B cell (primary cell): ENCODE results near the gene ABL1. TPM values are rescaled to one million over a fixed set of nuclear protein-coding genes. Genes with fewer than 3 reads are reported as not detected.

Source experiments
- ATAC-seq: fragments of 200-7000 bp; cut with Tn5 transposase; one replicate; pipeline ENCODE4 v1.10.0; 2021; ENCODE audit warnings: low read depth, mild to moderate bottlenecking, moderate number of reproducible peaks, moderate library complexity
- CTCF ChIA-PET: fragments of 350-600 bp; sonication (Branson Sonifier 250); formaldehyde crosslinking; loops from one replicate; lab custom pipeline; 2021; ENCODE audit warnings: antibody characterized with exemption, inconsistent platforms; lab: Charles Lee
- POLR2A ChIA-PET: fragments of 350-600 bp; sonication (Branson Sonifier 250); formaldehyde crosslinking; loops from one replicate; lab custom pipeline; 2021; ENCODE audit warnings: antibody characterized with exemption; lab: Charles Lee
- DNase-seq: peaks from one replicate; pipeline ENCODE4 v3.0.0; 2013
- H2AFZ ChIP-seq: 2 replicates; pipeline ENCODE4 v1.6.1; 2012; ENCODE audit warnings: mild to moderate bottlenecking, low read depth, low read length; ENCODE audit not compliant: insufficient read depth, poor library complexity, severe bottlenecking
- H3K27ac ChIP-seq, 2 donors: 1 replicate in 1 of 2; 2 replicates in 1 of 2; pipeline ENCODE4 v1.5.1; 2012 to 2013; ENCODE audit warnings: low read length in 2 of 2, mild to moderate bottlenecking in 2 of 2, moderate library complexity in 1 of 2
- H3K27me3 ChIP-seq, 4 experiments: fragments of 200-600 bp in 1 of 4; sonication (generic) in 1 of 4; replicated peaks in 1 of 4; 1 replicate in 2 of 4; 2 replicates in 2 of 4; pipeline versions ENCODE4 v1.6.1 to v1.7.0; 2013 to 2016; ENCODE audit warnings: low read length in 3 of 4, mild to moderate bottlenecking in 2 of 4, mixed read lengths in 1 of 4, moderate library complexity in 1 of 4; ENCODE audit not compliant: insufficient read depth in 4 of 4, control insufficient read depth in 3 of 4; ENCODE audit errors: control extremely low read depth in 1 of 4
- H3K36me3 ChIP-seq, 2 experiments: replicated peaks in 1 of 2; 1 replicate in 1 of 2; 2 replicates in 1 of 2; pipeline versions ENCODE4 v1.6.1 to v1.7.1; 2013; ENCODE audit warnings: low read length in 1 of 2; ENCODE audit not compliant: insufficient read depth in 2 of 2, control insufficient read depth in 1 of 2; ENCODE audit errors: control extremely low read depth in 1 of 2, extremely low read depth in 1 of 2
- H3K4me1 ChIP-seq, 2 donors: fragments of 200-600 bp in 1 of 2; sonication (generic) in 1 of 2; 1 replicate in 1 of 2; 2 replicates in 1 of 2; pipeline versions ENCODE4 v1.5.1 to v1.6.1; 2013 to 2017; ENCODE audit warnings: low read length in 2 of 2; ENCODE audit not compliant: control insufficient read depth in 2 of 2, insufficient read depth in 2 of 2
- H3K4me2 ChIP-seq: replicated peaks from 2 replicates; pipeline ENCODE3; 2012; ENCODE audit warnings: mild to moderate bottlenecking, low read depth, low read length; ENCODE audit not compliant: poor library complexity, severe bottlenecking
- H3K4me3 ChIP-seq, 5 experiments: fragments of 200-600 bp in 1 of 5; sonication (generic) in 1 of 5; 1 replicate in 3 of 5; 2 replicates in 2 of 5; pipeline versions ENCODE4 v1.5.1 to v1.7.0; 2011 to 2016; ENCODE audit warnings: low read length in 4 of 5, mild to moderate bottlenecking in 4 of 5, low read depth in 2 of 5, control low read depth in 1 of 5, moderate library complexity in 1 of 5; ENCODE audit not compliant: insufficient read depth in 1 of 5; ENCODE audit errors: control extremely low read depth in 1 of 5, extremely low read depth in 1 of 5
- H3K79me2 ChIP-seq: fragments of 200-600 bp; sonication (generic); one replicate; pipeline ENCODE4 v1.6.0; 2016; ENCODE audit warnings: low read length; ENCODE audit not compliant: control insufficient read depth, insufficient read depth
- H3K9ac ChIP-seq: fragments of 200-600 bp; sonication (generic); 2 replicates; pipeline ENCODE4 v1.6.1; 2017; ENCODE audit warnings: mild to moderate bottlenecking, low read length, moderate library complexity
- H3K9me3 ChIP-seq, 3 donors: one replicate each; pipeline versions ENCODE4 v1.6.1 to v1.7.1; 2013; ENCODE audit warnings: low read length in 2 of 3; ENCODE audit not compliant: control insufficient read depth in 2 of 3, insufficient read depth in 1 of 3; ENCODE audit errors: control extremely low read depth in 1 of 3
- H4K20me1 ChIP-seq: 2 replicates; pipeline ENCODE4 v1.6.0; 2012; ENCODE audit warnings: mild to moderate bottlenecking, low read length; ENCODE audit not compliant: insufficient read depth, control insufficient read depth, poor library complexity, severe bottlenecking
- H3K27ac Mint-ChIP-seq: one replicate; pipeline ENCODE4 v1.8.0; 2021; ENCODE audit warnings: mixed read lengths
- H3K27me3 Mint-ChIP-seq: one replicate; pipeline ENCODE4 v1.8.0; 2021; ENCODE audit warnings: mixed read lengths
- H3K4me1 Mint-ChIP-seq: one replicate; pipeline ENCODE4 v1.8.0; 2021; ENCODE audit warnings: mixed read lengths
- H3K4me3 Mint-ChIP-seq: one replicate; pipeline ENCODE4 v1.8.0; 2021; ENCODE audit warnings: mixed read lengths
- H3K9me3 Mint-ChIP-seq: one replicate; pipeline ENCODE4 v1.8.0; 2022; ENCODE audit warnings: mixed read lengths; ENCODE audit not compliant: insufficient read depth
- CTCF ChIP-seq: fragments of 200-600 bp; IDR thresholded peaks from one replicate; pipeline ENCODE4 v1.8.0; 2022; ENCODE audit warnings: antibody characterized with exemption, mild to moderate bottlenecking
- EZH2 ChIP-seq: IDR thresholded peaks from 2 replicates; pipeline ENCODE4 v1.6.1; 2012; ENCODE audit warnings: borderline replicate concordance, low read depth, mild to moderate bottlenecking, moderate library complexity, low read length; ENCODE audit not compliant: insufficient read depth, poor library complexity, severe bottlenecking
- WGBS: methylation state at CpG from one replicate; pipeline ENCODE4 v1.1.5; 2013; ENCODE audit warnings: missing lambda C conversion rate; ENCODE audit not compliant: insufficient coverage; 5-methylcytosine and 5-hydroxymethylcytosine counted together
- intact Hi-C: fragments of 100-400 bp; cut with micrococcal nuclease; formaldehyde crosslinking; loops from one replicate; pipeline ENCODE4 v1.10.0; 2022
- polyA plus RNA-seq: library from polyadenylated mRNA; depleted of rRNA; stranded (reverse); fragments of >200 nt; gene quantifications from 2 replicates; pipeline ENCODE4 v1.2.3, GENCODE V29; 2012
- total RNA-seq, 2 donors: library from RNA; stranded (reverse); fragments of 120-200 nt in 1 of 2; gene quantifications; 1 replicate in 1 of 2; 2 replicates in 1 of 2; pipeline versions ENCODE4 v1.2.3 to v1.2.4, GENCODE V29; 2013 to 2022

Gene ABL1
- total and polyA plus RNA-seq, 2 donors (not counting 1 experiment from before 2014, with no cell fraction given): 11.9 to 46.0 TPM

GRCh38 chr9:130861372-130862180 is 26.5 kb downstream of the ABL1 start:
- Histone ChIP-seq H3K4me1 (no peaks in the 10 kb centered on the region), H3K36me3 (peaks cover 0 to 10% of the 10 kb centered on the region in 2 experiments), H3K4me2 (no peak overlapping the region), H4K20me1 (no peaks in the 10 kb centered on the region), H3K9ac (no peak overlapping the region), H3K9me3 (no peaks in the 10 kb centered on the region), H3K4me3 (no peak overlapping the region), H3K27me3 (no peaks in the 10 kb centered on the region), H2AFZ (no peak overlapping the region), H3K79me2 (no peaks in the 10 kb centered on the region), H3K27ac (no peak overlapping the region)
- ChIA-PET POLR2A (no interaction called here), CTCF (interaction anchor here (1.1 to 8.3 kb wide), 6 partner anchors 9 to 186 kb away, joined by 3 to 142 read pairs (median 7); no protein-coding TSS in a partner anchor)
- Mint-ChIP-seq H3K4me3 (no peak overlapping the region), H3K9me3 (no peaks in the 10 kb centered on the region), H3K27ac (no peak overlapping the region), H3K27me3 (no peaks in the 10 kb centered on the region), H3K4me1 (no peaks in the 10 kb centered on the region)
- WGBS: no CpG with 5 or more reads among the region's 8 CpGs
- intact Hi-C loops: no loop called here
- ATAC-seq: no peak
- TF ChIP-seq EZH2 (no peak), CTCF (no peak)
- DNase-seq: no peak

GRCh38 chr9:130862217-130862616 is 27.2 kb downstream of the ABL1 start:
- Histone ChIP-seq H3K79me2 (no peaks in the 10 kb centered on the region), H4K20me1 (no peaks in the 10 kb centered on the region), H3K4me3 (no peak overlapping the region), H3K36me3 (peaks cover 0 to 8% of the 10 kb centered on the region in 2 experiments), H3K4me1 (no peaks in the 10 kb centered on the region), H3K4me2 (no peak overlapping the region), H3K27ac (no peak overlapping the region), H3K9ac (no peak overlapping the region), H3K27me3 (no peaks in the 10 kb centered on the region), H2AFZ (no peak overlapping the region), H3K9me3 (no peaks in the 10 kb centered on the region)
- H3K4me3 Mint-ChIP-seq: no peak overlapping the region
- H3K9me3 Mint-ChIP-seq: no peaks in the 10 kb centered on the region
- 100% methylated on average over 6 of the region's 8 CpGs for WGBS
- ChIA-PET POLR2A (no interaction called here), CTCF (interaction anchor here (1.1 to 8.3 kb wide), 5 partner anchors 9 to 185 kb away, joined by 3 to 142 read pairs (median 10); no protein-coding TSS in a partner anchor)
- intact Hi-C loops: no loop called here
- no peaks in the 10 kb centered on the region for H3K27me3 Mint-ChIP-seq
- TF ChIP-seq CTCF (no peak), EZH2 (no peak)
- no peak overlapping the region for H3K27ac Mint-ChIP-seq
- DNase-seq (no peak), ATAC-seq (no peak)
- H3K4me1 Mint-ChIP-seq: no peaks in the 10 kb centered on the region
